GM13977 (cell line): Measurements from ENCODE around the gene EDIL3.
"Not testable (repeated sequence)": the region's sequence is repeated elsewhere in the genome, so short reads cannot be mapped to it uniquely, and the experiment has no call there.

Experiments used
- DNase-seq: peaks from one replicate; pipeline ENCODE4 v3.0.0; 2012; ENCODE audit warnings: low spot score
- in situ Hi-C: fragments of 300-500 bp; cut with MboI; formaldehyde crosslinking; loops from one replicate; pipeline ENCODE4 v1.12.0; 2022; ENCODE audit warnings: low sequenced_read_pairs, low pct_unique_long_range_greater_than_20kb, mixed read lengths, inconsistent platforms; ENCODE audit not compliant: unreplicated experiment
- TF ChIP-seq, protein P1 (sequence below): IDR thresholded peaks from 2 replicates; pipeline ENCODE4 v1.5.1; 2012; ENCODE audit warnings: mild to moderate bottlenecking, control low read depth; ENCODE audit not compliant: insufficient read depth; ENCODE audit errors: extremely low read depth, missing control alignments

The EDIL3 gene

GRCh38 chr5:84058561-84058960 is 326.1 kb downstream of the EDIL3 start:
- TF ChIP-seq, protein P1, sequence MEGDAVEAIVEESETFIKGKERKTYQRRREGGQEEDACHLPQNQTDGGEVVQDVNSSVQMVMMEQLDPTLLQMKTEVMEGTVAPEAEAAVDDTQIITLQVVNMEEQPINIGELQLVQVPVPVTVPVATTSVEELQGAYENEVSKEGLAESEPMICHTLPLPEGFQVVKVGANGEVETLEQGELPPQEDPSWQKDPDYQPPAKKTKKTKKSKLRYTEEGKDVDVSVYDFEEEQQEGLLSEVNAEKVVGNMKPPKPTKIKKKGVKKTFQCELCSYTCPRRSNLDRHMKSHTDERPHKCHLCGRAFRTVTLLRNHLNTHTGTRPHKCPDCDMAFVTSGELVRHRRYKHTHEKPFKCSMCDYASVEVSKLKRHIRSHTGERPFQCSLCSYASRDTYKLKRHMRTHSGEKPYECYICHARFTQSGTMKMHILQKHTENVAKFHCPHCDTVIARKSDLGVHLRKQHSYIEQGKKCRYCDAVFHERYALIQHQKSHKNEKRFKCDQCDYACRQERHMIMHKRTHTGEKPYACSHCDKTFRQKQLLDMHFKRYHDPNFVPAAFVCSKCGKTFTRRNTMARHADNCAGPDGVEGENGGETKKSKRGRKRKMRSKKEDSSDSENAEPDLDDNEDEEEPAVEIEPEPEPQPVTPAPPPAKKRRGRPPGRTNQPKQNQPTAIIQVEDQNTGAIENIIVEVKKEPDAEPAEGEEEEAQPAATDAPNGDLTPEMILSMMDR, result no peak
- in situ Hi-C loops, result no loop called here
- no peak for DNase-seq

- in situ Hi-C loops, result no loop called here
- TF ChIP-seq, protein P1, result no peak
- no peak for DNase-seq
Measured at GRCh38 chr5:84057211-84057610, 327.5 kb downstream of the EDIL3 start.

- TF ChIP-seq, protein P1, result no peak
- in situ Hi-C loops, result no loop called here
- DNase-seq, result no peak
Measured at GRCh38 chr5:84045964-84046363, 338.7 kb downstream of the EDIL3 start.

GRCh38 chr5:84036842-84037241 is 347.8 kb downstream of the EDIL3 start:
- DNase-seq, result no peak
- TF ChIP-seq, protein P1, result no peak
- in situ Hi-C loops, result no loop called here

DNA sequence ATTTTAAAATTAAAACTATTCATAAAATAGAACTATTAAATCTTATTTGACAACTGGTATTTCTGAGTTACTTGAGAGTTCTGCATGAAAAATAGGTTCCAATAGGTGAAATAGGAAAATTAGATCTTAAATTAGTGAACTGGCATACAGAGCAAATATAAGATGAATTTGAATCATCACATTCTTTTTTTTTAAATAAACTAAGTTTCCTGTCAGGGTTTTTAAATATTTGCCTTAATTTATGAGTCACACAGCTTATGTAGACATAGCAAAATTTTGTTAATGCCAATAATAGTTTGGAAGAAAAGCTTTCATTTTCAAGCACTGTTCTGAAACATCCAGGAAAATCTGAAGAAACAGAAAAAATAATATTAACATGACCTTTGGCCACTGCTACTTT is 352.4 kb downstream of the EDIL3 start:
- TF ChIP-seq, protein P1, result no peak
- DNase-seq, result no peak
- in situ Hi-C loops, result no loop called here

DNA sequence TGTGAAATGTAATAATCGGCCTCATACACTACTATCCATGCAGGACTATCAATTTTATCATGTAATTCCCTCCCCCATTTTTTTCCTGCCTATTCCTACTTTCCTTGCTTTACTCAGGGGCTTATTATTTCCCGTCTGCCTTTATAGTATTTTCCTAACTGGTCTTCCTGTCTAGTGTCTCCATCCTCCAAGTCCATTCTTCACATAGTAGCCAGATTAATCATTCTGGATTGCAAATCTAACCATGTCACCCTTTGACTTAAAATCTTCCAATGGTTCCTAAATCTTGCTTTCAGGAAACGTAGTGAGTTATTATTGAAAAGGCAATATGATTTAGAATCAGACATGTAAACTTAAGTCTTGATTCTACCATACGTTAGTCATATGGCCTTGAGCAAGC is 356.6 kb downstream of the EDIL3 start:
- in situ Hi-C loops, result no loop called here
- TF ChIP-seq, protein P1, result no peak
- no peak for DNase-seq

GRCh38 chr5:84018521-84018920 is 366.2 kb downstream of the EDIL3 start:
- in situ Hi-C loops, DNase-seq: not testable (repeated sequence)
